Panc1 (cell line): ENCODE data around the gene OTOGL. TPM values are rescaled to one million over a fixed set of nuclear protein-coding genes. Genes with fewer than 3 reads are reported as not detected.

ENCODE experiments used
- ATAC-seq: fragments of 200-7000 bp; cut with Tn5 transposase; 2 replicates; pipeline ENCODE4 v1.9.1; 2020; ENCODE audit warnings: mild to moderate bottlenecking, moderate library complexity
- BruUV-seq: library from RNA; stranded (reverse); fragments of 400-500 nt; replicated peaks from 2 replicates; lab custom pipeline; 2021; lab: Mats Ljungman, UMichigan
- CTCF ChIA-PET: fragments of 300-600 bp; sonication (Branson Sonifier 250); formaldehyde crosslinking; loops from one replicate; lab custom pipeline; 2022; ENCODE audit warnings: antibody characterized with exemption; lab: Charles Lee
- POLR2A ChIA-PET: fragments of 300-600 bp; sonication (Branson Sonifier 250); formaldehyde crosslinking; loops from one replicate; lab custom pipeline; 2022; ENCODE audit warnings: antibody characterized with exemption; lab: Charles Lee
- DNase-seq: peaks from one replicate; pipeline ENCODE4 v3.0.0-alpha.2; 2010; ENCODE audit warnings: low read depth, low spot score
- H3K27ac ChIP-seq: 2 replicates; pipeline ENCODE4 v1.5.1; 2011; ENCODE audit warnings: mild to moderate bottlenecking, low read length, inconsistent platforms
- H3K27me3 ChIP-seq: fragments of 200-500 bp; sonication (Bioruptor generic); 2 replicates; pipeline ENCODE4 v1.6.0; 2014; ENCODE audit warnings: low read length, inconsistent platforms; ENCODE audit not compliant: control insufficient read depth, insufficient read depth
- H3K36me3 ChIP-seq: fragments of 200-500 bp; sonication (Bioruptor generic); 2 replicates; pipeline ENCODE4 v1.5.1; 2014; ENCODE audit warnings: inconsistent platforms, mild to moderate bottlenecking, low read length, moderate library complexity; ENCODE audit not compliant: control insufficient read depth, insufficient read depth
- H3K4me1 ChIP-seq: 2 replicates; pipeline ENCODE4 v1.5.1; 2011; ENCODE audit warnings: inconsistent platforms, mild to moderate bottlenecking, low read length, moderate library complexity; ENCODE audit not compliant: control insufficient read depth, insufficient read depth
- H3K4me3 ChIP-seq, 2 experiments: 2 replicates each; pipeline ENCODE4 v1.5.1; 2011 to 2012; ENCODE audit warnings: low read depth in 2 of 2, low read length in 2 of 2, mild to moderate bottlenecking in 2 of 2, inconsistent platforms in 1 of 2, moderate library complexity in 1 of 2
- H3K9me3 ChIP-seq: fragments of 200-500 bp; sonication (Bioruptor generic); 2 replicates; pipeline ENCODE4 v1.5.1; 2014; ENCODE audit warnings: low read depth, mild to moderate bottlenecking, inconsistent platforms, low read length, moderate library complexity; ENCODE audit not compliant: control insufficient read depth, insufficient read depth
- POLR2AphosphoS5 ChIP-seq: IDR thresholded peaks from 2 replicates; pipeline ENCODE4 v1.6.1; 2012; ENCODE audit warnings: mild to moderate bottlenecking, low read depth, low read length, moderate library complexity
- REST ChIP-seq, 2 experiments: IDR thresholded peaks; 2 replicates each; pipeline ENCODE4 v1.6.1; 2011 to 2012; ENCODE audit warnings: low read depth in 2 of 2, control low read depth in 1 of 2, low read length in 1 of 2, mild to moderate bottlenecking in 1 of 2, moderate library complexity in 1 of 2; ENCODE audit not compliant: insufficient read depth in 1 of 2
- SIN3A ChIP-seq: IDR thresholded peaks from 2 replicates; pipeline ENCODE4 v1.6.1; 2012; ENCODE audit warnings: low read depth, mild to moderate bottlenecking, low read length, moderate library complexity, borderline replicate concordance; ENCODE audit not compliant: insufficient read depth
- TCF7L2 ChIP-seq: IDR thresholded peaks from 2 replicates; pipeline ENCODE4 v1.6.1; 2011; ENCODE audit warnings: mild to moderate bottlenecking, low read depth, low read length, inconsistent platforms
- in situ Hi-C: cut with HindIII; loops from 2 replicates; pipeline ENCODE4 v1.10.0; 2016; ENCODE audit warnings: low sequenced_read_pairs, low pct_unique_long_range_greater_than_20kb
- intact Hi-C: fragments of 100-400 bp; cut with micrococcal nuclease; formaldehyde crosslinking; loops from one replicate; pipeline ENCODE4 v1.10.0; 2022; ENCODE audit not compliant: unreplicated experiment
- total RNA-seq: library from RNA; stranded (reverse); gene quantifications from one replicate; pipeline ENCODE4 v1.2.1, GENCODE V29; 2021; ENCODE audit not compliant: unreplicated experiment
- TF ChIP-seq, protein P1 (sequence below): fragments of 450-650 bp; IDR thresholded peaks from 2 replicates; pipeline ENCODE4 v1.5.1; 2017; ENCODE audit warnings: mild to moderate bottlenecking

The OTOGL gene
- total RNA-seq, 1 experiment from 2014 or later = not detected

- in situ Hi-C loops = no loop called here
- Histone ChIP-seq H3K27ac (no peak overlapping the region), H3K36me3 (no peaks in the 10 kb centered on the region), H3K4me3 (no peak overlapping the region), H3K9me3 (no peaks in the 10 kb centered on the region), H3K27me3 (no peaks in the 10 kb centered on the region; the same call in 1 of the 2 replicates), H3K4me1 (no peaks in the 10 kb centered on the region)
- ATAC-seq (no peak), DNase-seq (no peak)
- intact Hi-C loops = no loop called here
- POLR2A ChIA-PET = no interaction called here
- CTCF ChIA-PET = no interaction called here
- TF ChIP-seq TCF7L2 (no peak), POLR2AphosphoS5 (no peak), REST (IDR thresholded peaks at IDR 0.05; ENCODE audit: insufficient read depth in 1 of 2, low read depth in 2 of 2, low read length in 1 of 2) (no peak), SIN3A (no peak)
- TF ChIP-seq, protein P1, sequence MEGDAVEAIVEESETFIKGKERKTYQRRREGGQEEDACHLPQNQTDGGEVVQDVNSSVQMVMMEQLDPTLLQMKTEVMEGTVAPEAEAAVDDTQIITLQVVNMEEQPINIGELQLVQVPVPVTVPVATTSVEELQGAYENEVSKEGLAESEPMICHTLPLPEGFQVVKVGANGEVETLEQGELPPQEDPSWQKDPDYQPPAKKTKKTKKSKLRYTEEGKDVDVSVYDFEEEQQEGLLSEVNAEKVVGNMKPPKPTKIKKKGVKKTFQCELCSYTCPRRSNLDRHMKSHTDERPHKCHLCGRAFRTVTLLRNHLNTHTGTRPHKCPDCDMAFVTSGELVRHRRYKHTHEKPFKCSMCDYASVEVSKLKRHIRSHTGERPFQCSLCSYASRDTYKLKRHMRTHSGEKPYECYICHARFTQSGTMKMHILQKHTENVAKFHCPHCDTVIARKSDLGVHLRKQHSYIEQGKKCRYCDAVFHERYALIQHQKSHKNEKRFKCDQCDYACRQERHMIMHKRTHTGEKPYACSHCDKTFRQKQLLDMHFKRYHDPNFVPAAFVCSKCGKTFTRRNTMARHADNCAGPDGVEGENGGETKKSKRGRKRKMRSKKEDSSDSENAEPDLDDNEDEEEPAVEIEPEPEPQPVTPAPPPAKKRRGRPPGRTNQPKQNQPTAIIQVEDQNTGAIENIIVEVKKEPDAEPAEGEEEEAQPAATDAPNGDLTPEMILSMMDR = no peak
- no TSS peak for BruUV-seq
Observed at GRCh38 chr12:80101126-80101525, 1.8 kb downstream of the OTOGL start.

DNA sequence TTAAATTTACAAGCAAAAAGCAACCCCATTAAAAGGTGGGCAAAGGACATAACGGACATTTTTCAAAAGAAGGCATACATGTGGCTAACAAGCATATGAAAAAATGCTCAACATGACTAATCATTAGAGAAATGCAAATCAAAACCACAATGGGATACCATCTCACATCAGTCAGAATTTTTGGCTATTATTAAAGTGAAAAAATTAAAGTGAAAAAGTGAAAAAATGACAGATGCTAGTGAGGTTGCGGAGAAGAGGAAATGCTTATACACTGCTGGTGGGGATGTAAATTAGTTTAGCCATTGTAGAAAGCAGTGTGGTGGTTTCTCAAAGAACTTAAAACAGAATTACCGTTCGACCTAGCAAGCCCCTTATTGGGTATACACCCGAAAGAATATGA lies 7.9 kb downstream of the OTOGL start:
- no peak for DNase-seq
- intact Hi-C loops (no loop called here), in situ Hi-C loops (no loop called here)
- no peak overlapping the region for H3K27ac ChIP-seq
- no peak overlapping the region for H3K4me3 ChIP-seq
- H3K4me1 ChIP-seq = no peaks in the 10 kb centered on the region
- CTCF ChIA-PET = no interaction called here
- no peak for TF ChIP-seq SIN3A
- TF ChIP-seq, protein P1 = no peak
- no peak for TF ChIP-seq REST (IDR thresholded peaks at IDR 0.05; ENCODE audit: insufficient read depth in 1 of 2, low read depth in 2 of 2, low read length in 1 of 2)
- no peak for TF ChIP-seq POLR2AphosphoS5
- no peak for TF ChIP-seq TCF7L2
- no peak for ATAC-seq
- no peaks in the 10 kb centered on the region for H3K9me3 ChIP-seq
- POLR2A ChIA-PET = no interaction called here
- H3K27me3 ChIP-seq = no peaks in the 10 kb centered on the region; the same call in 1 of the 2 replicates
- no peaks in the 10 kb centered on the region for H3K36me3 ChIP-seq
- no TSS peak for BruUV-seq
